CD4-positive, CD25-positive, alpha-beta regulatory T cell (primary cell): ENCODE data around the gene RNF4. TPM values are rescaled to one million over a fixed set of nuclear protein-coding genes. Genes with fewer than 3 reads are reported as not detected.
"Not testable (repeated sequence)": the region's sequence is repeated elsewhere in the genome, so short reads cannot be mapped to it uniquely, and the experiment has no call there.

ENCODE experiments used
- ATAC-seq, 2 donors: fragments of 150-1000 bp; cut with Tn5 transposase; one replicate each; pipeline ENCODE4 v1.10.0; 2021; ENCODE audit warnings: low read depth in 2 of 2, moderate number of reproducible peaks in 2 of 2, moderate library complexity in 1 of 2
- DNase-seq, 3 donors: peaks; one replicate each; pipeline versions ENCODE4 v3.0.0 to v3.0.0-alpha.2; 2012 to 2022; ENCODE audit warnings: mixed read lengths in 1 of 3
- H3K27ac ChIP-seq: one replicate; pipeline ENCODE4 v1.7.0; 2013; ENCODE audit warnings: mild to moderate bottlenecking, low read length; ENCODE audit not compliant: insufficient read depth, poor library complexity, severe bottlenecking
- H3K27me3 ChIP-seq: one replicate; pipeline ENCODE4 v1.7.0; 2013; ENCODE audit warnings: low read length; ENCODE audit not compliant: control insufficient read depth, insufficient read depth
- H3K36me3 ChIP-seq: one replicate; pipeline ENCODE4 v1.7.0; 2013; ENCODE audit warnings: mild to moderate bottlenecking, low read length, moderate library complexity; ENCODE audit not compliant: control insufficient read depth, insufficient read depth
- H3K4me1 ChIP-seq: 2 replicates; pipeline ENCODE4 v1.7.0; 2013; ENCODE audit warnings: mild to moderate bottlenecking, low read length; ENCODE audit not compliant: insufficient read depth, control insufficient read depth, poor library complexity, severe bottlenecking
- H3K4me3 ChIP-seq: one replicate; pipeline ENCODE4 v1.7.0; 2013; ENCODE audit warnings: low read depth, mild to moderate bottlenecking, low read length, moderate library complexity
- H3K9me3 ChIP-seq, 2 experiments: 1 replicate in 1 of 2; 2 replicates in 1 of 2; pipeline ENCODE4 v1.7.0; 2013; ENCODE audit warnings: low read length in 2 of 2, mild to moderate bottlenecking in 1 of 2, moderate library complexity in 1 of 2; ENCODE audit not compliant: control insufficient read depth in 2 of 2
- H3K27ac Mint-ChIP-seq, 3 donors: one replicate each; pipeline ENCODE4 v1.8.0; 2020 to 2022; ENCODE audit warnings: mild to moderate bottlenecking in 3 of 3, mixed read lengths in 3 of 3, moderate library complexity in 2 of 3
- H3K27me3 Mint-ChIP-seq: one replicate; pipeline ENCODE4 v1.8.0; 2022; ENCODE audit warnings: mild to moderate bottlenecking, mixed read lengths
- H3K36me3 Mint-ChIP-seq: one replicate; pipeline ENCODE4 v1.8.0; 2020; ENCODE audit warnings: mixed read lengths
- H3K4me1 Mint-ChIP-seq, 4 donors: one replicate each; pipeline ENCODE4 v1.8.0; 2020 to 2022; ENCODE audit warnings: mixed read lengths in 4 of 4, mild to moderate bottlenecking in 1 of 4
- H3K4me3 Mint-ChIP-seq, 4 donors: one replicate each; pipeline ENCODE4 v1.8.0; 2020 to 2022; ENCODE audit warnings: mild to moderate bottlenecking in 4 of 4, mixed read lengths in 4 of 4, moderate library complexity in 3 of 4
- H3K9me3 Mint-ChIP-seq, 7 donors: one replicate each; pipeline ENCODE4 v1.8.0; 2020 to 2022; ENCODE audit warnings: mixed read lengths in 7 of 7, mild to moderate bottlenecking in 3 of 7, moderate library complexity in 2 of 7
- polyA plus RNA-seq, 4 donors: library from polyadenylated mRNA; unstranded; fragments of 300-500 nt; fragmentation: Illumina TruSeq; gene quantifications; one replicate each; pipeline ENCODE4 v1.2.3, GENCODE V29; 2021
- total RNA-seq: library from RNA; stranded (reverse); gene quantifications from one replicate; pipeline ENCODE4 v1.2.3, GENCODE V29; 2022

The RNF4 gene
- total and polyA plus RNA-seq, 5 donors from 2014 or later: 72.0 to 111 (median 89.8) TPM

DNA sequence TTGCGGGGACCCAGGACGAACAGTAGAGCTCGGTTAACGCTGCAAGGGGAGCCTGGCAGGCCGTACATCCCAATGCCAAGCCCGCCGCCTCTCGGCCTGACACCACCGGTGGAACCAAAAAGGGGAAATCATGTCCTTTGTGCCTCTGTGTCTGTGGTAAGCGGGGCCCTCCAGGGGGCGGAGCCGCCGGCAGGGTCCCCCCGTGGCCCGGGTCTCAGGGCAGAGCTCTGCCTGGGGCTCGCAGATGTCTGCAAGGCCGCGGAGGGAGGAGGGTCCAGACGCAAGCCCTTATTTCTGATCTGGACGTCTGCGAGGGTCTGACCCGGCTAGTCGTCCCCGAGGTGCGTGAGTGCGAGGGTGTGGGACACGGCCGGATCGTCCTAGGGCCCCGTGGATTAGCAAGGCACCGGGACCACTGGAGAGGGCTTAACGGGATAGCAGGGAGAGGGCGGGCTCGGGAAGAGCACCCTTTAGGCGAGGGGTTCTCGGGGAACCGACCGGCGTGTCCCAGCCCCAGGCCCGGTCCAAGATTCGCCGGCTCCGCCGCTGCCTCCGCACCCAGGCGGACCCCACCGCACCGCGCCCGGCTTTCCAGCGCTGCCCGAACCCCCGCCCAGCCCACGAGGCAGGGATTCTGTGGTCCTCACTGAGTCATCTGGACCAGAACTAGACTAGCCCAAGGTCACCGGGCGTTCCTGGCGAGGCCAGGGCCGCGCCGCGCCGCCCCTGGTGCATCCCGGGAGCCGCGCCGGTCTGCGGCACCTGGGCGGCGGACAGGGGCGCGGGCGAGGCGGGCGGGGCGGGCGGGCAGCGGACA lies 66.7 kb downstream of the RNF4 start:
- no peaks in the 10 kb centered on the region for H3K36me3 Mint-ChIP-seq
- H3K4me3 ChIP-seq: no peak overlapping the region

DNA sequence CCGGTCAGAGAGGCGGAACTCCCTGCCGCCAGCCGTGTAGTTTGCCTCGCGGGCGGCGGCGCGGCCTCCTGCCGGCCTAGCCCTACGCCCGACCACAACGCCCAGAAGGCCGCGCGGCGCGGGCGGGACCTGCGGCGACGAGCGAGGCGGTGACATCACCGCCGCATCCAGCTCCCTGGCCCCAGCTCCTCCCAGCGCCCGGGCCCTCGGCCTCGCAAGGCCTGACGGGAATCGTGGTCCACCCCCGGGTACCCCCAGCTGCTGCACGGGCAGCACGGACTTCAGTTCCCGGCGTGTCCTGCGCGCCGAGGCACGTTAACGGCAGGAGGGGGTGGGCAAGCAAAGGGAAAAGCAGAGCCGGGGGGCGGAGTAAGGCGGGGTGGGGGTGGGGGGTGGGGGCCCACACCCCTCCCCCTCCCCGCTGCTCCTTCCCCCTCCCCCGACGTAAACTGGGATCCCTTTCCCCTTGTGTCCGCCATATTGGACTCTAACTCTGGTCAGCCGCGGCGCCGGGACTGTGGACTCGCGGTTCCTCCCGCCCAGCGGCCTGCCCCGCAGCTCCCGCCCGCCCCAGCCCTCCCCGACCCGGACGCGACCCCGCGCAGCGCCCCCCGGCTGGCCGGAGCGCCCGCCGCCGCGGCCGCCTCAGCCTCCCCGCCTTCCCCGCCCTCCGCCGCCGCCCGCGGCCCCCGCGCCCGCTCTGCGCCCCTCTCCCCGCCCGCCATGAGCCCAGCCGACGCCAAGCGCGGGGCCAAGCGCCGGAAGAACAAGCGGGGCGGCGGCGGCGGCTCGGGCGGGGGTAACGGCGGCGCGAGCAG lies 67.5 kb downstream of the RNF4 start, which contains the start of gene FAM193A:
Gene FAM193A, plus strand, starts transcription at position 455 of the 818 bp plus-strand sequence. Its CDS starts 269 bp downstream, at position 724.
- peak within 1 kb of the TSS; percentile 93 to 99 (median 95) for H3K4me3 Mint-ChIP-seq
- peak; percentile 99 to 100 (median 99) for DNase-seq
- H3K27me3 ChIP-seq: no peaks in the 10 kb centered on the region
- no peaks in the 10 kb centered on the region for H3K9me3 ChIP-seq
- peak; percentile 96 to 97 for ATAC-seq
- peaks cover 6 to 42% (median 17%) of the 10 kb centered on the region in 4 donors for H3K4me1 Mint-ChIP-seq
- H3K4me1 ChIP-seq: peaks cover 23% of the 10 kb centered on the region
- H3K36me3 ChIP-seq: no peaks in the 10 kb centered on the region
- peak within 1 kb of the TSS; percentile 85 for H3K27ac ChIP-seq
- H3K36me3 Mint-ChIP-seq: no peaks in the 10 kb centered on the region
- no peaks in the 10 kb centered on the region for H3K27me3 Mint-ChIP-seq
- peak within 1 kb of the TSS; percentile 63 to 96 (median 95) for H3K27ac Mint-ChIP-seq
- H3K9me3 Mint-ChIP-seq: no peaks in the 10 kb centered on the region
- H3K4me3 ChIP-seq: peak within 1 kb of the TSS; percentile 83

More for the DNA sequence above, 66.7 kb downstream of the RNF4 start:
- peaks cover 6 to 35% (median 14%) of the 10 kb centered on the region in 4 donors for H3K4me1 Mint-ChIP-seq
- no peaks in the 10 kb centered on the region for H3K27me3 Mint-ChIP-seq
- no peaks in the 10 kb centered on the region for H3K27me3 ChIP-seq
- peak; percentile 42 to 60 (median 54) for DNase-seq
- no peaks in the 10 kb centered on the region for H3K9me3 ChIP-seq
- no peaks in the 10 kb centered on the region for H3K36me3 ChIP-seq
- H3K4me1 ChIP-seq: peaks cover 23% of the 10 kb centered on the region
- H3K9me3 Mint-ChIP-seq: no peaks in the 10 kb centered on the region
- H3K4me3 Mint-ChIP-seq: peak overlapping the region; percentile 89 to 94 (median 92)
- peak; percentile 0 for ATAC-seq
- peak overlapping the region; percentile 87 to 95 (median 93) for H3K27ac Mint-ChIP-seq
- peak overlapping the region; percentile 69 for H3K27ac ChIP-seq

DNA sequence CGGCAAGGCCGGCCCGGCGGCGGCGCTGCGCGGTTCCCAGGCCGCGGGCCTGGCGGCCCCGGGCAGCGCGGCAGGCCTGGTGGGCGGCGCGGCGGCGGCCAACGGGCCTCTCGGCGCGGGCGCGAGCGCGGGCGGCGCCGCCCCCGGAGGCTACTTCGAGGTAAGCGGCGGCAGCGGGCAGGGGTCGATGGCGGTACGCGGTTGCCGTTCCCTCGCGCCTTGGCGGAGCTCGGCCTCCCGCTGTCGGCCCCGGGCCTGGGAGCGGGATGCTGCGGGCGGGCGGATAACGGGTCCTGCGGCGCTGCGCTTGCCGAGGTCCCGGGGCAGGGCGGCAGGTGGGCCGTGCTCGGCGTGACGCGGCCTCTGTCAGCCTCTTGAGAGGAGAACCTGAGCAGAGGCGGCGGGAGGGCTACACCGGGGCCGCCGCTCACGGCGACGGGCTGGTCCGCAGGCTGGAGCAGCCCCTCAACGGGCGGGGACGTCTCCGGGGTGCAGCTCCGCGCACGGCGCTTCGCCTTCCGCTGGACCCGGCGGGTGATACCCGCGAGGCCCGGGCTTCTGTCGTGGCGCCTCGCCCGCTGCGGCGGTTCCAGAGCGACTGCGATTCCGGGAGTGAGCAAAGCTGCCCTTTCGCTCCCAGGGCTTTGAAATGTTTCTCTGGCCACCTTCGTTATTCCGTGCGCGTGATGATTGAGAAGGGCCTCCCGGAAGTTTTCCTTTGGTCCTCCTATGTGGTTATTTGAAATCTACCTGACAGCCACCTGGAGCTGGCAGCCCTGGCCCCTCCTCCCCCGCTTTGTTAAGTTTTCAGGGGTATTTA lies 68.3 kb downstream of the RNF4 start:
- H3K9me3 ChIP-seq: no peaks in the 10 kb centered on the region
- peak; percentile 48 to 65 (median 58) for DNase-seq
- Mint-ChIP-seq H3K9me3 (no peaks in the 10 kb centered on the region), H3K27ac (peak overlapping the region; percentile 30 to 96 (median 49)), H3K27me3 (no peaks in the 10 kb centered on the region), H3K36me3 (no peaks in the 10 kb centered on the region), H3K4me3 (peak overlapping the region; percentile 93 to 99 (median 95)), H3K4me1 (peaks cover 6 to 48% (median 19%) of the 10 kb centered on the region in 4 donors)
- H3K36me3 ChIP-seq: no peaks in the 10 kb centered on the region
- peaks cover 23% of the 10 kb centered on the region for H3K4me1 ChIP-seq
- peak in 1 of 2 donors; percentile 2 for ATAC-seq
- H3K4me3 ChIP-seq: peak overlapping the region; percentile 83
- peak overlapping the region; percentile 85 for H3K27ac ChIP-seq
- H3K27me3 ChIP-seq: no peaks in the 10 kb centered on the region

DNA sequence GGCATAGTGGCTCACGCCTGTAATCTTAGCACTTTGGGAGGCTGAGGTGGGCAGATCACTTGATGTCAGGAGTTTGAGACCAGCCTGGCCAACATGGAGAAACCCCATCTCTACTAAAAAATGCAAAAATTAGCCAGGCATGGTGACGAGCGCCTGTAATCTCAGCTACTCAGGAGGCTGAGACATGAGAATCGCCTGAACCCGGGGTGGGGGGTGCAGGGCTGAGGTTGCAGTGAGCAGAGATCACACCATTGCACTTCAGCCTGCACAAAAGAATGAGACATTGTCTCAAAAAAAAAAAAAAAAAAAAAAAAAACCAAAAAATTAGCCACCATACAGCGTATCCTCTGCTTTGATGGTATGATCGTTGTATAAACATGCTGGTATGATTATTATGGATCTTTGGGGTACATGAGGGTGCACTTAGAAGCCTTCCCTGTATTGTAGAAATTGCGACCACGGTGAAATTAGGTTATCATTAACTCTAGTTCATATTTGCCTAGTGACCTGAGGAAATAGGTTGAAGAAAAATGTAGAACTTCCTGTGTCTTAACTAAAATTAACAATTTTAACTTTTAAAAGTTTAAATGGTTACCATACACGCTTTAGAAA lies 74.8 kb downstream of the RNF4 start:
- not testable (repeated sequence) for DNase-seq, H3K36me3 ChIP-seq, H3K27me3 ChIP-seq, H3K36me3 Mint-ChIP-seq, H3K4me3 ChIP-seq, H3K9me3 ChIP-seq, ATAC-seq, H3K27me3 Mint-ChIP-seq, H3K27ac ChIP-seq, H3K27ac Mint-ChIP-seq, H3K4me1 ChIP-seq, H3K9me3 Mint-ChIP-seq
- peaks cover 9 to 67% (median 34%) of the 10 kb centered on the region in 4 donors for H3K4me1 Mint-ChIP-seq
- peak overlapping the region in 2 of 4 donors; percentile 63 to 73 for H3K4me3 Mint-ChIP-seq

DNA sequence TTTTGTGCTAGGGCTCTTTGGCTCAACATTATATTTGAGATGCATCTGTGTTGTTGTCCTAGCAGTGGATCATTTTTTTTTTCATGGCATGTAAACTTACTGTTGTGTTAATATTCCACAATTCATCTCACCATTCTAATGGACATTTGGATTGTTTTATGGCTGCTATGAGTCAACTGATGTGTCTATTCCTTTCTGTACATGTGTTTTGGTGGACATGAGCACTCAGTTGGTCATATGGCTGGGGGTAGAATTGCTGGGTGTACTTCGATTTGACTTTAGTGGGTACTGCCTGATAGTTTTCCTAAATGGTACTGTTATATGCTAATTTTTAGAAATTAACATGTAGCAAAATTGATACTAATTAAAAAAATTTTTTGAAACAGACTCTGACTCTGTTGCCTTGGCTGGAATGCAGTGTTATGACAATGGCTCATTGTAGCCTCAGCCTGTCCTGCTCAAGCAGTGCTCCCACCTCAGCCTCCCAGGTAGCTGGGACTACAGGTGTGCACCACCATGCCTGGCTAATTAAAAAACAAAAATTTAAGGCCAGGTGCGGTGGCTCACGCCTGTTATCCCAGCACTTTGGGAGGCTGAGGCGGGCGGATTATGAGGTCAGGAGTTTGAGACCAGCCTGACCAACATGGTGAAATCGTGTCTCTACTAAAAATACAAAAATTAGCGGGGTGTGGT lies 76.6 kb downstream of the RNF4 start:
- Mint-ChIP-seq H3K27me3 (no peaks in the 10 kb centered on the region), H3K4me3 (peak overlapping the region in 1 of 4 donors; percentile 5), H3K9me3 (peaks cover 0 to 2% (median 0%) of the 10 kb centered on the region in 7 donors), H3K27ac (peak overlapping the region in 1 of 3 donors; percentile 69), H3K36me3 (peaks cover 6% of the 10 kb centered on the region), H3K4me1 (peaks cover 9 to 61% (median 30%) of the 10 kb centered on the region in 4 donors)
- ATAC-seq (no peak), DNase-seq (no peak)
- Histone ChIP-seq H3K36me3 (peaks cover 4% of the 10 kb centered on the region), H3K4me1 (peaks cover 6% of the 10 kb centered on the region), H3K4me3 (no peak overlapping the region), H3K9me3 (no peaks in the 10 kb centered on the region), H3K27ac (no peak overlapping the region), H3K27me3 (no peaks in the 10 kb centered on the region)

DNA sequence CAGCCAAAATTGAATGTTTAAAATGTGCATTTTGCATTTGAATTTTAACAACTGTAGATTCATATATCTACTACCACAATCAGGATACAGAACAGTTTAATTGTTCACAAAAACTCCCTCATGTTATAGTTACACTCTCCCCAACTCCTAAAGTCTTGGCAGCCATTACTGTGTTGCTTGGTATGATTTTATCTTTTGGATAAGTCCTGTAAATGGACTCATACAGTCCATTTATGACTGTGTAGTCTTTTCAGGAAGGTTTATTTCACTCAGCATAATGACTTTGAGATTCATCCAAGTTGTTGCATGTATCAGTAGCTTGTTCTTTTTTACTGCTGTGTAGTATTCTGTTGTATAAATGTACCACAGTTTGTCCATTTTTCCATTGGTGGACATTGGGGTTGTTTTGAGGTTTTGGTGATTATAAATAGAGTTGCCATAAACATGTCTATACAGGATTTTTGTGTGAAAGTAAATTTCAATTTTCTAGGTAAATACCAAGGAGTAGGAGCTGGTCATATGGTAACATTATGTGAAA lies 77.4 kb downstream of the RNF4 start:
- Mint-ChIP-seq H3K4me1 (peaks cover 11 to 57% (median 32%) of the 10 kb centered on the region in 4 donors), H3K4me3 (no peak overlapping the region)

More for the DNA sequence above, 77.4 kb downstream of the RNF4 start:
- Histone ChIP-seq H3K27ac (no peak overlapping the region), H3K36me3 (peaks cover 4% of the 10 kb centered on the region), H3K4me1 (peaks cover 6% of the 10 kb centered on the region), H3K9me3 (no peaks in the 10 kb centered on the region), H3K4me3 (no peak overlapping the region), H3K27me3 (no peaks in the 10 kb centered on the region)
- no peak overlapping the region for H3K27ac Mint-ChIP-seq
- H3K9me3 Mint-ChIP-seq: peaks cover 0 to 2% (median 0%) of the 10 kb centered on the region in 7 donors
- DNase-seq (no peak), ATAC-seq (no peak)
- peaks cover 6% of the 10 kb centered on the region for H3K36me3 Mint-ChIP-seq
- H3K27me3 Mint-ChIP-seq: no peaks in the 10 kb centered on the region
